Kidney tubule cell (primary cell): ENCODE measurements around the gene KIF5C.

Source experiments
- DNase-seq: peaks from one replicate; pipeline ENCODE4 v3.0.0-alpha.2; 2018; ENCODE audit warnings: low spot score

Gene KIF5C

GRCh38 chr2:148989882-148990493, 115.0 kb downstream of the KIF5C start:
- peak; percentile 79 for DNase-seq

DNA sequence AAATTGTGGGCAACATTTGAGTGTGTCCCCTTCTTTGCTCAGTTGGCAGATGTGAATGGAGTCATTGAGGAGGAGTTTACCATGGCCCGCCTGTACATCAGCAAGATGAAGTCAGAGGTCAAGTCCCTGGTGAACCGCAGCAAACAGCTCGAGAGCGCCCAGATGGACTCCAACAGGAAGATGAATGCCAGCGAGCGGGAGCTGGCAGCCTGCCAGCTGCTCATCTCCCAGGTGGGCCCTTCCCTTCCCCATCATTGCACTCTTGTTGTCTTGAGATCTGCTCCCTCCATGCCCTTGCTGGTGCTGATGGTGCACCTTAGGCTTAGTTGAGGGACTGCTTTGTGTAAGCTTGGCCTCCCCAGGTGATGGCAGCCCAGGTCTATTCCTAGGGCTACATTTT, 115.9 kb downstream of the KIF5C start:
- no peak for DNase-seq

DNA sequence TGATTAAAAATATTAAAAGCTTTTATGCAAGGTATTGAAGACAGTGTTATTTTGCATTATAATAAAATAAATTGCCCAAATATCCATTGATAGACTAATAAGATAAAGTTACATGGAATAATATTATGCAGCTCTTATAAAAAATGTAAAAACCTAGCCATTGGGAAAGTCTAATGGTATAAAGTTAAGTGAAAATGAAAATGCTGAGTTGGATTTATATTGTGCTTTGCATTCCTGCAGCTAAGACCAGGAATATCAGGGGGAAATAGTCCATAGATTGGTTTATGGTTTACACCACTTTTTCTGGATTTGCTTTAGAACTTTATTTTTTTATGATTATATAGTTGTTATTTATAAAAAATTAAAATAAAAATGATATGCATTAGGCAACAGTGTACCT, 117.4 kb downstream of the KIF5C start:
- DNase-seq: no peak

DNA sequence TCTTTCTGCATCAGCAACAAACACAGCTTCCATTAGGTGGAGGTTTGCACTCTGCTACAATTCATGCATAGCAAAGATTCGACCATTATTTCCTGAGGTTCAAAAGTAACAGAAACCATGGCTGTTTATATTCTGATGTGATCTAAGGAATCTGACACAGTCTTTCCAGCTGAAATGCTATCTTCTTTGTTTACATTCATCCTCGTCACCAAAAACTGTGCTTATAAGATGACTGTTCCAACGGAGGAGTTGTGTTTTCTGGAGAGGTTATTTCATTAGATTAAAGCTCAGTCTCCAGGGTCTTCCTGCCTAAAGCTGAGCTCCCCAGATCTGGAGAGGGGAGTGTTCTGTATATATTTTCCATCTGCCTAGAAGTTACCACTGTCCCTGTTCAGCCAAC, 118.3 kb downstream of the KIF5C start:
- DNase-seq: no peak

- DNase-seq: peak; percentile 58
Measured at GRCh38 chr2:148994341-148994740, 119.3 kb downstream of the KIF5C start.

DNA sequence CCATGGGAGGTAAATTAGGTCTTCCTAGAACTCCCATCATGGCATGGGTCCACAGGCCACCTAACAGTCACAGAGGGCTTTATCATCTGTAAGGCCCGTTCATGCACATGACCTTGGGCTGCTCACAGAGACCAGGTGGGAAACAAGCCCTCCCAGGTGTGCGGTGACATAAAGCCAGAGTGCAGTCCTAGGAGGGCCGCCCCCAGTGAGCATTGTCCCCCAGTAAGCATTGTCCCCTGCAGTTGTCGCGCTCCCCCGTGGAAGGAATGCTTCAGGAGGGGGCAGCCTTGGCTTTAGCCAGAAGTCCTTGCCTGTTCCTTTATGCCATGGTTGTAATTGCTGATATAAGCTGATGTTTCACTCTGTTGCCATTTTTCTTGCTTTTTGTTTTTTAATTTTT, 121.8 kb downstream of the KIF5C start:
- DNase-seq: no peak

GRCh38 chr2:148998165-148998830, 123.3 kb downstream of the KIF5C start:
- DNase-seq: no peak

- no peak for DNase-seq
Measured at GRCh38 chr2:148998831-148999200, 123.8 kb downstream of the KIF5C start.

- DNase-seq: no peak
Measured at GRCh38 chr2:148999451-148999921, 124.5 kb downstream of the KIF5C start.

DNA sequence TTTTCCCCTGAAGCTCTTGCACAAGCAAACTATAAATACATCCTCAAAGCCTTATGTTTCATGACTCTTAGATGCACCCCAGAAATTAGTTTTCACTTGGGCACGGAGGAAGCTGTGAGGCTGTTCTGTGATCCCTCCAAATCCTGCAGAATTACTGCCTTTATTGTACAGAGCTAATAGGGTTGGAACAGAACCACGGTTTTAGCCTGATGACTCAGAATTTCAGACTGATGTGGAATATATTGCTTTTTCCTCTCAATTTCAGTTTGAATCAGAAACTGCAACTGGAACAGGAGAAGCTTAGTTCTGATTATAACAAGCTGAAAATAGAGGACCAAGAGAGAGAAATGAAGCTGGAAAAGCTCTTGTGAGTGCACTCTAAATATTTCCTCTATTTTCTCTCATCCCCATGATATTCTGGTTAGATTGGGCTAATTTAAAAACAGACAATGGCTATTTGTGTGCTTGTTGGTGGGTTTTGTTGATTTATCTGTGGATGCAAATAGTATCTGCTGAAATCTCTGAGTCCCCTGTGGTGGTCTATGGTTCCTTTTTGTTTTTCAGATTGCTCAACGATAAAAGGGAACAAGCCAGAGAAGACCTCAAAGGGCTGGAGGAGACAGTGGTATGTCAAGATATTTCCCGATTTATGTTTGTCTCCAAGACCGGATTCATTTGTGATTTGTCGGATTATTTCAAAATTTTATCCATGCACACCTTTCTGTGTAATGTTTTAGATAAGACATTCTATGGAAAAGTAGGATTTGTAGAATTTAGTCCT, 125.3 kb downstream of the KIF5C start:
- no peak for DNase-seq

DNA sequence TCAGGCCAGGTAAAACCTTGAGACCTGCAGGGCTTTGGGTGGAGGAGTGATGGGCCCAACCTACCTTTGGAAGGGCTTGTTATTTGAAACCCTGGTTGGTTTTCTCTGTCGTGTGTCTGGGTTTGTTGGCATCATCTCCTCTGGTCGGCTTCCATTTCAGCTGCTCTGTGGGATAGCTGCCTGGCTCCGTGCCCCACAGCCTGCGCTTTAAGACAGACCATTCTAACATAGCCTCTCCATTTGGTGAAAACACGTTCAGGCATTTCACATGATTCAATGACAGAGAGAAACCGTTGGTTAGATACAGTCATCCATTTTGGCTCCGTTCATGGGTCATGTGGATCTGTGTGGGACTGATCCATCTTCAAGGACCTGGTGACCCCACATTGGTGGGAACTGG, 126.5 kb downstream of the KIF5C start:
- DNase-seq: no peak

DNA sequence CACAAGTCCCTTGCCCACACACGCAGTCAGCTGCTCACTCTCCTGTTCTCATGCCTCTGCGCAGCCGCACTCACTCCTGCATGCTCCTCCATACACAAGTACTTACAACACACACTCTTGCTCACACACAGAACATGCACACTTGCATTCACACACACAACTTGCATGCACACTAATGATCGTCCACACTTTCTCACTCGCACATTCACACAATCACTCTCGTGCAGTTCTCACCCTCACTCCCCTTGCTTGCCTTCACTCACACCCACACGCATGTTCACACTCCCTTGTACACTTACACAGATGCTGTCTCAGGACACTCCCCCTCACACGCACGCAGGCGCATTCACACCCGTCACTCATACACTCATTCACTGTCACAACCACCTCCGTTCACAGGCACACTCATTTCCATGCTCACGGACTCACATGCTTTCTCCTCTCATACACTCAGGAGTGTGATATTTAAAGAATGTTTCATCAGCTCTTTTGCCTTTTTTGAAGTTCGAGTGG, 127.4 kb downstream of the KIF5C start:
- no peak for DNase-seq

DNA sequence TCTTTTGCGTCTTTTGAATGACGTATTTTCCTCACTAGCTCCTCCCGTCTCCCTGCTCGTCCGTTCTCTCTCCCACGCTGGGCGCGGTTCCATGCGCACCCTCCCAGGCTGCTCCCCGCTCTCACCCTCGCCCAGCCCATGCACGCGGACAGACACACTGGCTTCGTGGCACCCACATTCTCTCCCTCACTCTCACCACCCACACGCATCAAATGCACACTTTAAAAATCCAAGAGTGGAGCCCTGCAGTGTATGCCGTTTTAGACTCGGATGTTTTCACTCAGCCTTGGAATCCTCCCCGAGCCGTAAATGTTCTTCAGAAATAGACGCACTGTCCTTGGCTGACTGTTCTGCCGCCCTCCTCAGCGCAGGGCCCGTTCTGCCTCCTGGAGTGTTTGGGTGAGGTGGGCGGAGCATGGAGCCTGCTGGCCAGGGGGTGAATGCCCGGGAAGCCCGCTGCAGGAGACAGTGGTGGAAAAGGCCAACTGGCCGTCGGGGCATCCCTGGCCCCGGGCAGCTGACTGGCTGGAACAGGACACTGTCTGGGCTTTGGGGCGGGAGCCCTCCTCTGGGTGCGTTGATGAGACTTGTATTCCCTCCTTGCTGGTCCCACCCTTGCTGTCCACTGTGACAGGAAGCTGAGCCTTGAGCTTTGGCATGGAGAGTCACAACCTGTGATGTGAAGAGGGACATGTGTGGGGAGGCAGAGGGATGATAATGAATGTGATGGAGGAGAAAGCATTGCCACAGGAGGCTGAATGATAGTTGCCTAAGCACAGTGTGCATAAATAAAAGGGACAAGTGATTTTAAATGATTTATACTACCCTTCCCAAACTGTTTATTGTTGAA, 128.1 kb downstream of the KIF5C start:
- DNase-seq: no peak

DNA sequence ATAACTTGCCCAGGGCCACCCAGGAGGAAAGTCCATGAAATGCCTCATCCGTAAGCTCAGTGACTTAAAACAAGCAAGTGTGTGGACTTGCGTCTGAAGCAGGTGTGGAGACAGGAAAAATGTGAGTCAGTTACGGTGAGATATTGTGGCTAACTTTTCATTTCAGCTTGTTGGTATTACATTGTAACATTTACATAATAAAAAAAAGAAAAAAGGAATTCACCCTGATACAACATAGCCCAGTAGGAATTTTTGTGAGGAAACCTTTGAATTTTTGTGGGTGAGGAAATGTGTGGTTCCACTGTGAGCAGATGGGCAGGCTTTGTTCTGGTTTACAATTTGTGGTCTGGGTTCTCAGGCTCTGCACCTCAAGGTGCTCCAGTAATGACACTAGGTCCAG, 129.8 kb downstream of the KIF5C start:
- DNase-seq: peak; percentile 18

DNA sequence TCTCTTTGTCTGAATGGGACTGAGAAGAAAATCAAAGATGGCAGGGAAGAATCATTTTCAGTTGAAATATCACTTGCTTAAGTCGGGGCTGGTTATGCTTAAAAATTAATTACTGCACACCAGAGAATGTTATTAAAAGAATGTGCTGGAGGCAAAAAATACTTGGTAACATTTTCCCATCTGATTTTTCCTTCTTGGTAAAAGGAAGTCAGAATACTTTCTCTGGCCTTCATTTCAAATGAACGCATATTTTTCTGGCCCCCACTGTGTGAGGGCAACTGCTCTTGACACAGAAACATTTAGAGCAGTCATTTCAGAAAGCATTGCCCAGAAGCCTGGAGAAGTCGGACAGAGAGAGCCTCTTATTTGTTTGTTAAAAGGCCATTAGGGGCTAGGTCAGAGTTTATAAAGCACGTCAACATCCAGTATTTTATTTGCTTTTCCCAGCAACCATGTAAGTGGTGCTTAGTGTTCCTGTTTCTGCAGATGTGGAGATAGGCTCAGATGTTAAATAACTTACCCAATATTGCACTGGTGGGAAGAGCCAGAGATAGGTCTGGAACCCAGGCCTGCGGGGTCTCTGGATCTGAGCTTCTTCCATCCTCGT, 130.5 kb downstream of the KIF5C start:
- no peak for DNase-seq

- no peak for DNase-seq
Measured at GRCh38 chr2:149006883-149007543, 132.0 kb downstream of the KIF5C start.

DNA sequence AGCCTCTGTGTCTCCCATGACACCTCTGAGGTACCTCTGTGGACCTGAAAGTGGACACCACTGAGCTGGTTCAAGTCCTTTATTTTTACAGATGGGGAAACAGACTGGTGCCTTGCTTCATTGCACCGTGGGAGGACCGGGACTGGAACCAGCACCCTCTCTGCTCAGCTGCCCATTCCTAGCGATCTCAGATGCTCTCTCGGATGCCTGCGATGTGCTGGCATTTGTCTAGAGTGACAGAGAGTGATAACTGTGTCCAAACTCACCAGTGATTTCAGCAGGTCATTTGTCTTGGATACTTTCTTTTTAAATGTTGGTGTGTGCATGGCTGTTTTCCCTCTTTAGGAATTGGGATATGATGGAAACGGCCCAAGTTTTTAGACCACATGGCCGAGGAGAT, 133.4 kb downstream of the KIF5C start:
- no peak for DNase-seq

DNA sequence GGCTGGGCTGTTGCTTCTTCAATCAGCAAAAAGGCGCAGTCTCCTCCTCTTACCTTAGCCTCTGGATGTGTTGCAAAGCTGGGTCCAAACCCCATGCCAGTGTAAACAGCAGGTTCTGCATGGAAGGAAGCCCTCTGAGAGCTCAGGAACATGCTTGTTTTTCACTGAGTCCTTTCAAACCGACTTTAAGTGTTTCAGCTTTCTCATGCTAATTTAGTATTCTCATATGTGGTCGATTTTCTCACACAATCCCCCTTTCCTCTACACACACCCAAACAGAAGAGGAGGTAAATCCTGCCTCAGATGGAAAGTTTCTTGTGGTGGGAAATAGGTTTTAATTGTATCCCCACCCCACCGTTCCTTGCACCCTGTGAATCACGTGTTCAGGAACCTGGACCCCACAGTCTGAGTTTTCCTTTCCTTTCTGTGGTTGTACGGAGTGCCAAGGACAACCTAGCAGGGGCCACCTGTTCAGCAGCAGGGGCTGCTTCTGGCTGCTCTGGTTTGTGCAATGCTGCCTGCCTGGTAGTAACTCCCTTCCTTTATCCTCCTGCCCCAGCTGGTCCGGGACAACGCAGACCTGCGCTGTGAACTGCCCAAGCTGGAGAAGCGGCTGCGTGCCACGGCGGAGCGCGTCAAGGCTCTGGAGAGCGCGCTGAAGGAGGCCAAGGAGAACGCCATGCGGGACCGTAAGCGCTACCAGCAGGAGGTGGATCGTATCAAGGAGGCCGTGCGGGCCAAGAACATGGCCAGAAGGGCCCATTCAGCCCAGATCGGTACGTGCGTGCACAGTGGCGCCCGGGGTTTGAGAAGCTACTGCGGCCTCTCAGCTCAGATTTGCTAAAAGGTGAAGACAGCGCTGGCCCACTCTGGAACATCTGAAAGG, 134.8 kb downstream of the KIF5C start:
- no peak for DNase-seq

- DNase-seq: no peak
Measured at GRCh38 chr2:149012545-149012944, 137.5 kb downstream of the KIF5C start.

GRCh38 chr2:149015501-149015900, 140.5 kb downstream of the KIF5C start:
- DNase-seq: no peak
